Suprapubic skin (tissue), 4 donors: ENCODE results near the gene SARS2. TPM values are rescaled to one million over a fixed set of nuclear protein-coding genes. Genes with fewer than 3 reads are reported as not detected.

Experiments
- DNase-seq, 2 donors: peaks; one replicate each; pipeline ENCODE4 v3.0.0-alpha.2; 2019; ENCODE audit warnings: low spot score in 2 of 2
- H3K27ac ChIP-seq: fragments of 200-600 bp; sonication (generic); one replicate; pipeline ENCODE4 v1.5.1; 2019
- H3K27me3 ChIP-seq: fragments of 200-600 bp; sonication (generic); one replicate; pipeline ENCODE4 v1.5.1; 2019
- H3K36me3 ChIP-seq: fragments of 200-600 bp; sonication (generic); one replicate; pipeline ENCODE4 v1.5.1; 2019
- H3K4me1 ChIP-seq: fragments of 200-600 bp; sonication (generic); one replicate; pipeline ENCODE4 v1.5.1; 2019
- H3K4me3 ChIP-seq: fragments of 200-600 bp; sonication (generic); one replicate; pipeline ENCODE4 v1.5.1; 2019; ENCODE audit warnings: mild to moderate bottlenecking
- H3K9me3 ChIP-seq: fragments of 200-600 bp; sonication (generic); one replicate; pipeline ENCODE4 v1.5.1; 2019
- CTCF ChIP-seq, 2 donors: fragments of 200-600 bp in 1 of 2; fragments of 450-650 bp in 1 of 2; sonication (generic) in 1 of 2; IDR thresholded peaks; one replicate each; pipeline ENCODE4 v1.5.1; 2016 to 2019; ENCODE audit warnings: antibody characterized with exemption in 2 of 2, mild to moderate bottlenecking in 1 of 2, moderate library complexity in 1 of 2
- EP300 ChIP-seq: sonication (generic); formaldehyde crosslinking; IDR thresholded peaks from one replicate; pipeline ENCODE4 v1.6.1; 2017; ENCODE audit warnings: antibody characterized with exemption
- POLR2A ChIP-seq, 2 donors: fragments of 450-650 bp; IDR thresholded peaks; one replicate each; pipeline ENCODE4 v1.6.1; 2017; ENCODE audit warnings: antibody characterized with exemption in 2 of 2, mild to moderate bottlenecking in 2 of 2, moderate library complexity in 2 of 2
- POLR2AphosphoS5 ChIP-seq, 3 donors: sonication (generic); formaldehyde crosslinking; IDR thresholded peaks; one replicate each; pipeline ENCODE4 v1.6.1; 2017; ENCODE audit warnings: antibody characterized with exemption in 3 of 3
- WGBS: methylation state at CpG from one replicate; pipeline ENCODE4 v1.1.5; 2018; 5-methylcytosine and 5-hydroxymethylcytosine counted together
- total RNA-seq, 4 donors: library from RNA; depleted of rRNA; stranded (reverse); fragments of >200 nt; gene quantifications; one replicate each; pipeline ENCODE4 v1.1.0, GENCODE V29; 2016

SARS2 gene
- total RNA-seq, 4 donors from 2014 or later, result 18.5 to 36.4 (median 29.2) TPM

DNA sequence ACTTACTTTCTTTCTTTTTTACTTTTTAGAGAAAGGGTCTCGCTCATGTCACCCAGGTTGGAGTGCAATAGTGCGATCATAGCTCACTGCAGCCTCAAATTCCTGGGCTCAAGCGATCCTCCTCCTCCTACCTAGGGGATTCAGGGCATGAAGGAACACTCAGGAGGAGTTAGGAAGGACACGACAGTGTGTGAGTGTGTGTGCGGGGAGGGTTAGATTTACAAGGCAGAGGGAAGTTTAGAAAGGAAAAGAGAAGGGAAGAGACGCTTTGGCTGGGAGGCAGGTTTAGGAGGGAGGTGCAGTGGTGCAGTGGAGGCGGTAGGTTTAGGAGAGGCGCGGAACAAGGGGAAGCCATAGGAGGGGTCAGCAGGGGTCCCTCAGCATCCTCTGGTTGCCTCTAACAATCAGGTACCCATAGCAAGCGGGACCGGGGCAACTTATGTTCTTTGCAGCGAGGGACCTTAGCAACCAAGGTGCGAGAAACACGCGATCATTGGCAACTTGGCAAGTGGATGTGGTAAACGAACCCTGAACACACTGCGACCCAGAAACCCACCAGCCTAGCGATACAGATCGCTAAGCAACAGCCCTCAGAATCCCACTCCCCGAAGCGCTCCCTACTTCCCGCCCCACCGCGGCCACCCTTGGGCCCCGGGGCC is 31.6 kb downstream of the SARS2 start:
- Histone ChIP-seq H3K4me1 (peaks cover 39% of the 10 kb centered on the region), H3K4me3 (peak overlapping the region; percentile 94), H3K27ac (peak overlapping the region; percentile 61), H3K27me3 (no peaks in the 10 kb centered on the region), H3K36me3 (peaks cover 5% of the 10 kb centered on the region), H3K9me3 (no peaks in the 10 kb centered on the region)
- 4% methylated on average over 24 of the region's 25 CpGs for WGBS
- TF ChIP-seq POLR2AphosphoS5 (IDR thresholded peaks at IDR 0.05) (no peak), EP300 (no peak), POLR2A (IDR thresholded peaks at IDR 0.05) (no peak), CTCF (IDR thresholded peaks at IDR 0.05) (no peak)
- no peak for DNase-seq

DNA sequence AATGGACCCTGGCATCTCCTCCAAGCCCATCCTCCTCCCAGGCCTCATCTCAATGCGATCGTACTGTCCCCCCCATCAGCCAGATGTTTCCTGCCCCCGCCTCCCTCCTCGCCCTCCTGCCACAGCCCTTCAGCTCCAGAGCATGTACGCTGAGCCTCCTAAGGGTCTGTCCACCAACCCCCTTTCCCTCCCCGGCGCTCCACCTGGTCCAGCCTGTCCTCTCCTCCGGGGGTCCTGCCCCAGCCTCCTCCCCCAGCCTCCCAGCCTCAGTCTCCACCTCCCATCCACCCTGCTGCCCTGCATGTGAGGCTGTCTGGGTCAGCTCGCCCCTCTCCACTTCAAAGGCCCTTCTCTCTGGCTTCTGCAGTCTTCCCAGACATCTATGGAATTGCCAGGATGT is 35.6 kb downstream of the SARS2 start:
- Histone ChIP-seq H3K4me3 (no peak overlapping the region), H3K36me3 (peaks cover 28% of the 10 kb centered on the region), H3K9me3 (no peaks in the 10 kb centered on the region), H3K27ac (no peak overlapping the region), H3K27me3 (no peaks in the 10 kb centered on the region), H3K4me1 (peaks cover 28% of the 10 kb centered on the region)
- TF ChIP-seq POLR2AphosphoS5 (IDR thresholded peaks at IDR 0.05) (no peak), CTCF (IDR thresholded peaks at IDR 0.05) (no peak), EP300 (no peak), POLR2A (IDR thresholded peaks at IDR 0.05) (no peak)
- 67% methylated on average over 9 of the region's 9 CpGs for WGBS
- DNase-seq, result no peak

- TF ChIP-seq POLR2AphosphoS5 (IDR thresholded peaks at IDR 0.05) (no peak), EP300 (no peak), CTCF (IDR thresholded peaks at IDR 0.05) (no peak)
- WGBS, result 87% methylated on average over 6 of the region's 14 CpGs
- no peaks in the 10 kb centered on the region for H3K9me3 ChIP-seq
- H3K4me1 ChIP-seq, result peaks cover 22% of the 10 kb centered on the region
- H3K27ac ChIP-seq, result no peak overlapping the region
- H3K4me3 ChIP-seq, result no peak overlapping the region
- H3K27me3 ChIP-seq, result no peaks in the 10 kb centered on the region
- no peak for DNase-seq
- peaks cover 44% of the 10 kb centered on the region for H3K36me3 ChIP-seq
Observed at GRCh38 chr19:38893341-38893771, 37.2 kb downstream of the SARS2 start.

GRCh38 chr19:38892841-38893240 is 37.7 kb downstream of the SARS2 start:
- DNase-seq, result no peak
- no peaks in the 10 kb centered on the region for H3K27me3 ChIP-seq
- 77% methylated on average over 5 of the region's 5 CpGs for WGBS
- no peak overlapping the region for H3K4me3 ChIP-seq
- H3K9me3 ChIP-seq, result no peaks in the 10 kb centered on the region
- TF ChIP-seq POLR2A (IDR thresholded peaks at IDR 0.05), result no peak
- H3K4me1 ChIP-seq, result peaks cover 16% of the 10 kb centered on the region
- H3K27ac ChIP-seq, result no peak overlapping the region
- H3K36me3 ChIP-seq, result peaks cover 48% of the 10 kb centered on the region

GRCh38 chr19:38891771-38892170 is 38.8 kb downstream of the SARS2 start:
- WGBS, result 82% methylated on average over 6 of the region's 6 CpGs
- Histone ChIP-seq H3K4me1 (peaks cover 9% of the 10 kb centered on the region), H3K36me3 (peaks cover 48% of the 10 kb centered on the region), H3K4me3 (no peak overlapping the region), H3K27me3 (no peaks in the 10 kb centered on the region), H3K27ac (no peak overlapping the region), H3K9me3 (no peaks in the 10 kb centered on the region)
- no peak for DNase-seq
- TF ChIP-seq POLR2AphosphoS5 (IDR thresholded peaks at IDR 0.05), result no peak
- no peak for TF ChIP-seq EP300
- TF ChIP-seq CTCF (IDR thresholded peaks at IDR 0.05), result no peak
- TF ChIP-seq POLR2A (IDR thresholded peaks at IDR 0.05), result no peak

GRCh38 chr19:38890686-38891085 is 39.9 kb downstream of the SARS2 start:
- DNase-seq, result no peak
- Histone ChIP-seq H3K36me3 (peaks cover 48% of the 10 kb centered on the region), H3K27ac (no peak overlapping the region), H3K4me3 (no peak overlapping the region), H3K4me1 (peaks cover 4% of the 10 kb centered on the region), H3K27me3 (no peaks in the 10 kb centered on the region), H3K9me3 (no peaks in the 10 kb centered on the region)
- TF ChIP-seq POLR2AphosphoS5 (IDR thresholded peaks at IDR 0.05) (no peak), POLR2A (IDR thresholded peaks at IDR 0.05) (no peak), CTCF (IDR thresholded peaks at IDR 0.05) (no peak), EP300 (no peak)
